Tibial artery (tissue), 4 donors: ENCODE measurements around the gene BAIAP3.

Experiments
- DNase-seq, 2 donors: peaks; one replicate each; pipeline ENCODE4 v3.0.0-alpha.2; 2019
- H3K27ac ChIP-seq, 2 donors: fragments of 200-600 bp; sonication (generic) in 1 of 2; 1 replicate in 1 of 2; 2 replicates in 1 of 2; pipeline ENCODE4 v1.5.1; 2018 to 2019; ENCODE audit warnings: mild to moderate bottlenecking in 1 of 2
- H3K27me3 ChIP-seq, 2 donors: fragments of 200-600 bp; sonication (generic) in 1 of 2; one replicate each; pipeline versions ENCODE4 v1.5.1 to v1.6.0; 2016 to 2019
- H3K36me3 ChIP-seq, 3 donors: fragments of 200-600 bp; sonication (generic) in 2 of 3; one replicate each; pipeline ENCODE4 v1.5.1; 2016 to 2019; ENCODE audit warnings: mild to moderate bottlenecking in 2 of 3
- H3K4me1 ChIP-seq, 4 donors: fragments of 200-600 bp; sonication (generic) in 2 of 4; 1 replicate in 3 of 4; 2 replicates in 1 of 4; pipeline ENCODE4 v1.5.1; 2016 to 2019
- H3K4me3 ChIP-seq, 2 donors: fragments of 200-600 bp; sonication (generic) in 1 of 2; 1 replicate in 1 of 2; 2 replicates in 1 of 2; pipeline ENCODE4 v1.5.1; 2018 to 2019; ENCODE audit warnings: mild to moderate bottlenecking in 2 of 2
- H3K9me3 ChIP-seq, 3 donors: fragments of 200-600 bp; sonication (generic) in 1 of 3; one replicate each; pipeline ENCODE4 v1.5.1; 2016 to 2019
- CTCF ChIP-seq, 2 experiments: fragments of 200-600 bp in 1 of 2; fragments of 450-650 bp in 1 of 2; IDR thresholded peaks; one replicate each; pipeline ENCODE4 v1.5.1; 2017 to 2019; ENCODE audit warnings: antibody characterized with exemption in 2 of 2, mild to moderate bottlenecking in 1 of 2, moderate library complexity in 1 of 2
- intact Hi-C: fragments of 100-400 bp; cut with DNase I; formaldehyde crosslinking; loops from one replicate; pipeline ENCODE4 v1.15.0; 2023; ENCODE audit warnings: low total_unique reads

BAIAP3 gene

GRCh38 chr16:1312903-1313302 lies 20.5 kb upstream of the BAIAP3 start:
- intact Hi-C loops = no loop called here
- Histone ChIP-seq H3K27ac (no peak overlapping the region), H3K27me3 (no peaks in the 10 kb centered on the region), H3K36me3 (peaks cover 36 to 52% (median 44%) of the 10 kb centered on the region in 3 donors), H3K4me3 (no peak overlapping the region), H3K9me3 (no peaks in the 10 kb centered on the region), H3K4me1 (peaks cover 6 to 52% (median 32%) of the 10 kb centered on the region in 4 donors)
- no peak for DNase-seq
- TF ChIP-seq CTCF (IDR thresholded peaks at IDR 0.05) = no peak

- H3K9me3 ChIP-seq = no peaks in the 10 kb centered on the region
- no peak for TF ChIP-seq CTCF (IDR thresholded peaks at IDR 0.05)
- H3K27ac ChIP-seq = no peak overlapping the region
- intact Hi-C loops = no loop called here
- H3K4me3 ChIP-seq = no peak overlapping the region
- no peaks in the 10 kb centered on the region for H3K27me3 ChIP-seq
- DNase-seq = no peak
- H3K4me1 ChIP-seq = peaks cover 6 to 46% (median 32%) of the 10 kb centered on the region in 4 donors
- H3K36me3 ChIP-seq = peaks cover 46 to 62% (median 54%) of the 10 kb centered on the region in 3 donors
Measured at GRCh38 chr16:1313721-1314369, 19.6 kb upstream of the BAIAP3 start.

GRCh38 chr16:1314399-1315068 lies 18.9 kb upstream of the BAIAP3 start:
- peaks cover 52 to 68% (median 61%) of the 10 kb centered on the region in 3 donors for H3K36me3 ChIP-seq
- TF ChIP-seq CTCF (IDR thresholded peaks at IDR 0.05) = no peak
- intact Hi-C loops = no loop called here
- H3K27ac ChIP-seq = no peak overlapping the region
- H3K9me3 ChIP-seq = no peaks in the 10 kb centered on the region
- no peak overlapping the region for H3K4me3 ChIP-seq
- peaks cover 6 to 46% (median 32%) of the 10 kb centered on the region in 4 donors for H3K4me1 ChIP-seq
- H3K27me3 ChIP-seq = no peaks in the 10 kb centered on the region
- no peak for DNase-seq

- Histone ChIP-seq H3K9me3 (no peaks in the 10 kb centered on the region), H3K27ac (no peak overlapping the region), H3K4me3 (no peak overlapping the region), H3K27me3 (no peaks in the 10 kb centered on the region), H3K36me3 (peaks cover 61 to 77% (median 69%) of the 10 kb centered on the region in 3 donors), H3K4me1 (peaks cover 6 to 43% (median 32%) of the 10 kb centered on the region in 4 donors)
- intact Hi-C loops = no loop called here
- DNase-seq = no peak
- TF ChIP-seq CTCF (IDR thresholded peaks at IDR 0.05) = no peak
Measured at GRCh38 chr16:1315081-1316032, 18.1 kb upstream of the BAIAP3 start.

- H3K4me1 ChIP-seq = peaks cover 6 to 36% (median 26%) of the 10 kb centered on the region in 4 donors
- TF ChIP-seq CTCF (IDR thresholded peaks at IDR 0.05) = no peak
- intact Hi-C loops = no loop called here
- no peaks in the 10 kb centered on the region for H3K27me3 ChIP-seq
- H3K9me3 ChIP-seq = no peaks in the 10 kb centered on the region
- DNase-seq = no peak
- H3K4me3 ChIP-seq = no peak overlapping the region
- H3K36me3 ChIP-seq = peaks cover 67 to 83% (median 75%) of the 10 kb centered on the region in 3 donors
- no peak overlapping the region for H3K27ac ChIP-seq
Measured at GRCh38 chr16:1316033-1316405, 17.4 kb upstream of the BAIAP3 start.
